Osteocyte (in vitro differentiated cells): ENCODE data around the gene KCNS1. TPM values are rescaled to one million over a fixed set of nuclear protein-coding genes. Genes with fewer than 3 reads are reported as not detected.

Experiments
- DNase-seq: peaks from one replicate; pipeline ENCODE4 v3.0.0; 2021; ENCODE audit warnings: mixed read lengths; ENCODE audit not compliant: unreplicated experiment; ENCODE audit errors: extremely low spot score
- H3K27ac Mint-ChIP-seq: one replicate; pipeline ENCODE4 v1.8.0; 2021; ENCODE audit warnings: mild to moderate bottlenecking, mixed read lengths; ENCODE audit not compliant: unreplicated experiment
- H3K27me3 Mint-ChIP-seq: one replicate; pipeline ENCODE4 v1.8.0; 2021; ENCODE audit warnings: mixed read lengths; ENCODE audit not compliant: unreplicated experiment
- H3K36me3 Mint-ChIP-seq: one replicate; pipeline ENCODE4 v1.8.0; 2021; ENCODE audit warnings: mixed read lengths; ENCODE audit not compliant: unreplicated experiment
- H3K4me1 Mint-ChIP-seq: one replicate; pipeline ENCODE4 v1.8.0; 2021; ENCODE audit warnings: mixed read lengths; ENCODE audit not compliant: unreplicated experiment
- H3K4me3 Mint-ChIP-seq: one replicate; pipeline ENCODE4 v1.8.0; 2021; ENCODE audit warnings: mild to moderate bottlenecking, moderate library complexity, mixed read lengths; ENCODE audit not compliant: unreplicated experiment
- H3K9me3 Mint-ChIP-seq: one replicate; pipeline ENCODE4 v1.8.0; 2021; ENCODE audit warnings: mixed read lengths; ENCODE audit not compliant: unreplicated experiment
- CTCF ChIP-seq: fragments of 200-600 bp; sonication (generic); IDR thresholded peaks from 2 replicates; pipeline ENCODE4 v1.5.0; 2021; ENCODE audit warnings: antibody characterized with exemption, mild to moderate bottlenecking, moderate library complexity
- total RNA-seq: library from RNA; stranded (reverse); gene quantifications from 2 replicates; pipeline ENCODE4 v1.2.1, GENCODE V29; 2021

The KCNS1 gene
- total RNA-seq, 1 donor from 2014 or later = 0.30 TPM

- Mint-ChIP-seq H3K4me3 (no peak overlapping the region), H3K4me1 (no peaks in the 10 kb centered on the region), H3K36me3 (no peaks in the 10 kb centered on the region), H3K27me3 (peaks cover 35% of the 10 kb centered on the region), H3K9me3 (no peaks in the 10 kb centered on the region), H3K27ac (no peak overlapping the region)
- DNase-seq = no peak
- no peak for TF ChIP-seq CTCF
Measured at GRCh38 chr20:45136911-45137310, 36.0 kb upstream of the KCNS1 start.

GRCh38 chr20:45128099-45128498 is 27.2 kb upstream of the KCNS1 start:
- Mint-ChIP-seq H3K27ac (no peak overlapping the region), H3K9me3 (no peaks in the 10 kb centered on the region), H3K27me3 (peaks cover 67% of the 10 kb centered on the region), H3K4me3 (no peak overlapping the region), H3K4me1 (no peaks in the 10 kb centered on the region), H3K36me3 (no peaks in the 10 kb centered on the region)
- TF ChIP-seq CTCF = no peak
- no peak for DNase-seq

- no peak for TF ChIP-seq CTCF
- Mint-ChIP-seq H3K4me1 (no peaks in the 10 kb centered on the region), H3K9me3 (peaks cover 7% of the 10 kb centered on the region), H3K27me3 (peaks cover 67% of the 10 kb centered on the region), H3K27ac (no peak within 1 kb of the TSS), H3K36me3 (no peaks in the 10 kb centered on the region), H3K4me3 (no peak within 1 kb of the TSS)
- no peak for DNase-seq
Measured at GRCh38 chr20:45124365-45124764, 23.4 kb upstream of the KCNS1 start, which contains the start of gene WFDC12. Gene WFDC12 (minus strand): TSS chr20:45124465. CDS start chr20:45124447, 18 bp downstream.

GRCh38 chr20:45121388-45121787 is 20.5 kb upstream of the KCNS1 start:
- Mint-ChIP-seq H3K27ac (no peak overlapping the region), H3K27me3 (peaks cover 68% of the 10 kb centered on the region), H3K4me1 (no peaks in the 10 kb centered on the region), H3K36me3 (no peaks in the 10 kb centered on the region), H3K4me3 (no peak overlapping the region), H3K9me3 (peaks cover 7% of the 10 kb centered on the region)
- DNase-seq = no peak
- TF ChIP-seq CTCF = no peak

- TF ChIP-seq CTCF = no peak
- Mint-ChIP-seq H3K36me3 (no peaks in the 10 kb centered on the region), H3K9me3 (peaks cover 7% of the 10 kb centered on the region), H3K4me1 (no peaks in the 10 kb centered on the region), H3K4me3 (no peak overlapping the region), H3K27me3 (peaks cover 65% of the 10 kb centered on the region), H3K27ac (no peak overlapping the region)
- DNase-seq = no peak
Measured at GRCh38 chr20:45119556-45120266, 18.8 kb upstream of the KCNS1 start.
